ENCODE results near the gene CALML6. TPM values are rescaled to one million over a fixed set of nuclear protein-coding genes. Genes with fewer than 3 reads are reported as not detected.

Gene CALML6
- polyA plus RNA-seq, 2 of the 4 experiments (the other 2 are of a cell fraction): 0.49 TPM

DNA sequence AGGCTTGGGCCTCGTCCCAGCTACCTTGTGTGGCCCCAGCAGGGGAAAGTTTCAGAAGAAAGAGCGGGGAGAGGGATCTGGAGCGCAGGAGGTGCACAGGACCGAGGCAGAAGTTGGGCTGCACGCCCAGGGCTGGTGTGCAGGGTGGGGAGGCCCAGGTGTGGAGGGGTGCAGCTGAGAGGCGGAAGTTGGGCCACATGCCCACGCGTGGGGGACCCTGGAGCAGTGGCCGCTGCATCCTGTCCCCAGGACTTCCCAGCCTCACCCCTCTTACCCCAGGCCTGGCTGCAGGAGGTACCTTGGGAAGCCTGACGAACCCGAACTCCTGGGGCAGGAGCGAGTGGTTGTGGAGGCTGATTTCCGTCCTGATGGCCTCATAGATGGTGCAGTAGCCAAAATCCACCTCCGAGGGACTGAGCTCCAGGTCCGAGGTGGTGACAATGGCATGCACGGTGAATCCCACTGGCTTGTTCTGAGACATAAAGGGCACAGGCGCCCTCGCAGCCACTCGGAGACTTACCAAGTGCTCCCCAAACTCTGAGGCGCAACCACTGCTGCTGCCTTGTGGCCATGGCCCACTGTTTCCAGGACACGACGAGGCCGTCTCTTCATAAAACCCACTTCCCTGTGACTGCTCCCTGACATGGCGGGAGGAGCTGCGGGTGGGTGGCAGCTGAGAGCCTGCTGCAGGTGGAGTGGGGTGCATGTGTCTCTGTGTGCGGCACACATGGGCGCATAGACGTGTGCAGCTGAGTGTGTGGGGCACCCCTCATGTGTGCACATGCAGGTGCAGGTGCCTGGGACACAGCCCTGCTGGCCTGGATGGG, 24.4 kb downstream of the CALML6 start:
- Histone ChIP-seq H3K4me1 (no peaks in the 10 kb centered on the region), H3K9me3 (peaks cover 4% of the 10 kb centered on the region; the same call in 1 of the 3 replicates), H3K4me3 (no peak overlapping the region), H3K27ac (no peak overlapping the region), H3K4me2 (no peak overlapping the region)
- TF ChIP-seq RAD21 (conservative IDR thresholded peaks at IDR 0.05 in 1 of 2, IDR thresholded peaks at IDR 0.05 in 1 of 2) (no peak), NPAS2 (CRISPR knock-in tag; IDR thresholded peaks at IDR 0.05; ENCODE audit: borderline replicate concordance) (no peak)
- ChIA-PET CTCF (interaction anchor here (11.2 to 12.7 kb wide), 2 partner anchors 18 to 103 kb away, joined by 76 to 127 read pairs; no protein-coding TSS in a partner anchor), POLR2A (no interaction called here)
- FAIRE-seq: no peak
- ATAC-seq: no peak
- DNase-seq (ENCODE audit: low read depth in 1 of 2, low spot score in 1 of 2): no peak
- WGBS (ENCODE audit: missing lambda C conversion rate): 77% methylated on average over 12 of the region's 28 CpGs

DNA sequence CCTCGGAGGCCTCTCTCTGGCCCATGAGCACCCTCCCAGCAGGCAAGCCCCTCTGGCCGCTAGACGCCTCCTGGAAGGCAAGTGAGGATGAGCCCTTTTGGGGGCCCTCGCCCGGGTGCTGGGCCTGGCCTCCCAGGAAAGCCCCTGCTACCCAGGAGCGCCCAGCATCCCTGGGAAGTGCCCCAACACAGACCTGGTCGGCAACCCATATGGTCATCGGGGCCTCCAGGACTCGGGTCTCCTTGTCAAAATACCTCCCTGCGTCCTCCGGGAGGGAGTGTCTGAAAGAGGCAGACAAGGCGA, 25.0 kb downstream of the CALML6 start:
- 70% methylated on average over 10 of the region's 12 CpGs for WGBS (ENCODE audit: missing lambda C conversion rate)

GRCh38 chr1:1941211-1941841, 26.3 kb downstream of the CALML6 start:
- no peak for ATAC-seq
- Histone ChIP-seq H3K4me2 (no peak overlapping the region), H3K9me3 (no peaks in the 10 kb centered on the region), H3K27ac (no peak overlapping the region), H3K4me3 (no peak overlapping the region), H3K4me1 (no peaks in the 10 kb centered on the region)
- DNase-seq (ENCODE audit: low read depth in 1 of 2, low spot score in 1 of 2): no peak
- POLR2A ChIA-PET: no interaction called here
- CTCF ChIA-PET: interaction anchor here (0.9 to 12.7 kb wide), 5 partner anchors 11 to 233 kb away, joined by 3 to 127 read pairs (median 4); no protein-coding TSS in a partner anchor
- 39% methylated on average over 17 of the region's 19 CpGs for WGBS (ENCODE audit: missing lambda C conversion rate)
- TF ChIP-seq RNF2 (IDR thresholded peaks at IDR 0.05; ENCODE audit: borderline replicate concordance, low read depth): no peak
- TF ChIP-seq TFCP2L1 (CRISPR knock-in tag; IDR thresholded peaks at IDR 0.05): no peak
- no peak for TF ChIP-seq RARB (CRISPR knock-in tag; IDR thresholded peaks at IDR 0.05)
- TF ChIP-seq RCOR1 (IDR thresholded peaks at IDR 0.05; ENCODE audit: low read depth, low read length): no peak
- TF ChIP-seq EP300 (IDR thresholded peaks at IDR 0.05): no peak
- TF ChIP-seq MAFK (IDR thresholded peaks at IDR 0.05; ENCODE audit: partially characterized antibody): no peak
- no peak for TF ChIP-seq NPAS2 (CRISPR knock-in tag; IDR thresholded peaks at IDR 0.05; ENCODE audit: borderline replicate concordance)
- no peak for TF ChIP-seq RFX5 (IDR thresholded peaks at IDR 0.05)
- TF ChIP-seq POLR2AphosphoS2 (conservative IDR thresholded peaks at IDR 0.05; ENCODE audit: low read length): no peak
- TF ChIP-seq HOXB13 (CRISPR knock-in tag; IDR thresholded peaks at IDR 0.05; ENCODE audit: low read depth): no peak
- TF ChIP-seq MYC (IDR thresholded peaks at IDR 0.05; ENCODE audit: borderline replicate concordance, low read length): no peak
- TF ChIP-seq, protein P1, sequence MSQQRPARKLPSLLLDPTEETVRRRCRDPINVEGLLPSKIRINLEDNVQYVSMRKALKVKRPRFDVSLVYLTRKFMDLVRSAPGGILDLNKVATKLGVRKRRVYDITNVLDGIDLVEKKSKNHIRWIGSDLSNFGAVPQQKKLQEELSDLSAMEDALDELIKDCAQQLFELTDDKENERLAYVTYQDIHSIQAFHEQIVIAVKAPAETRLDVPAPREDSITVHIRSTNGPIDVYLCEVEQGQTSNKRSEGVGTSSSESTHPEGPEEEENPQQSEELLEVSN (IDR thresholded peaks at IDR 0.05; ENCODE audit: borderline replicate concordance, low read depth): no peak
- no peak for TF ChIP-seq TP53 (CRISPR knock-in tag; IDR thresholded peaks at IDR 0.05)
- no peak for TF ChIP-seq CHD4 (IDR thresholded peaks at IDR 0.05; ENCODE audit: borderline replicate concordance)
- TF ChIP-seq, protein P2, sequence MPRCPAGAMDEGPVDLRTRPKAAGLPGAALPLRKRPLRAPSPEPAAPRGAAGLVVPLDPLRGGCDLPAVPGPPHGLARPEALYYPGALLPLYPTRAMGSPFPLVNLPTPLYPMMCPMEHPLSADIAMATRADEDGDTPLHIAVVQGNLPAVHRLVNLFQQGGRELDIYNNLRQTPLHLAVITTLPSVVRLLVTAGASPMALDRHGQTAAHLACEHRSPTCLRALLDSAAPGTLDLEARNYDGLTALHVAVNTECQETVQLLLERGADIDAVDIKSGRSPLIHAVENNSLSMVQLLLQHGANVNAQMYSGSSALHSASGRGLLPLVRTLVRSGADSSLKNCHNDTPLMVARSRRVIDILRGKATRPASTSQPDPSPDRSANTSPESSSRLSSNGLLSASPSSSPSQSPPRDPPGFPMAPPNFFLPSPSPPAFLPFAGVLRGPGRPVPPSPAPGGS (IDR thresholded peaks at IDR 0.05): no peak
- no peak for TF ChIP-seq FOSB (CRISPR knock-in tag; IDR thresholded peaks at IDR 0.05)
- no peak for TF ChIP-seq GATA3 (IDR thresholded peaks at IDR 0.05; ENCODE audit: borderline replicate concordance)
- no peak for TF ChIP-seq SREBF2 (IDR thresholded peaks at IDR 0.05)
- FAIRE-seq: no peak

More for the DNA sequence above, 25.0 kb downstream of the CALML6 start:
- no peak overlapping the region for H3K4me3 ChIP-seq
- FAIRE-seq: no peak
- H3K4me2 ChIP-seq: no peak overlapping the region
- H3K4me1 ChIP-seq: no peaks in the 10 kb centered on the region
- ChIA-PET POLR2A (no interaction called here), CTCF (interaction anchor here (11.2 to 12.7 kb wide), 2 partner anchors 18 to 103 kb away, joined by 76 to 127 read pairs; no protein-coding TSS in a partner anchor)
- no peak for DNase-seq (ENCODE audit: low read depth in 1 of 2, low spot score in 1 of 2)
- ATAC-seq: no peak
- TF ChIP-seq, protein P1 (IDR thresholded peaks at IDR 0.05; ENCODE audit: borderline replicate concordance, low read depth): no peak
- no peak for TF ChIP-seq EHF (CRISPR knock-in tag; IDR thresholded peaks at IDR 0.05)
- no peak for TF ChIP-seq CBX2 (IDR thresholded peaks at IDR 0.05; ENCODE audit: borderline replicate concordance, low read depth)
- no peak overlapping the region for H3K27ac ChIP-seq
- H3K9me3 ChIP-seq: no peaks in the 10 kb centered on the region
